NCI-H345 treated with DMSO at 0.1 percent for 48 hours (cell line): ENCODE data around the gene ID2.

ENCODE experiments used
- DNase-seq: peaks from one replicate; lab custom pipeline; 2025; ENCODE audit not compliant: unreplicated experiment; lab: John Stamatoyannopoulos, UW

The ID2 gene

DNA sequence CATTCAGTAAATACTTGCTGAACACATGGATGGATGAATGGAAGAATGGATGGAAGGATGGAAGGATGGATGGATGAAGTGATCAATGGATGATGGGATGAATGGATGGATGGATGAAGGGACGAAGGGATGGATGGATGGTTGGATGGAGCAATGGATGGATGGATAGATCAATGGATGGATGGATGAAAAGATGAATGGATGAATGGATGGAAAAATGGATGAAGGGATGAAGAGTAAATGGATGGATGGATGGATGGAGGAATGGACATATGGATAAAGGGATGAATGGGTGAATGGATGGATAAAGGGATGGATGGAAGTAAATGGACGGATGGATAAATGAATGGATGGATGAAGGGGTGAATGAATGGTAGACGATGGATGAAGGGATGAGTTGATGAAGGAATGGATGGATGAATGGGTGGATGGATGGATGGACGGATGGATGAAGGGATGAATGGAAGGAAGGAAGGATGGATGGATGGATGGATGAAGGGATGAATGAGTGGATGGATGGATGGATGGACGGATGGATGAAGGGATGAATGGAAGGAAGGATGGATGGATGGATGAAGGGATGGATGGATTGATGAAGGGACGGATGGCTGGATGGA is 13.9 kb upstream of the ID2 start:
- DNase-seq = no peak

DNA sequence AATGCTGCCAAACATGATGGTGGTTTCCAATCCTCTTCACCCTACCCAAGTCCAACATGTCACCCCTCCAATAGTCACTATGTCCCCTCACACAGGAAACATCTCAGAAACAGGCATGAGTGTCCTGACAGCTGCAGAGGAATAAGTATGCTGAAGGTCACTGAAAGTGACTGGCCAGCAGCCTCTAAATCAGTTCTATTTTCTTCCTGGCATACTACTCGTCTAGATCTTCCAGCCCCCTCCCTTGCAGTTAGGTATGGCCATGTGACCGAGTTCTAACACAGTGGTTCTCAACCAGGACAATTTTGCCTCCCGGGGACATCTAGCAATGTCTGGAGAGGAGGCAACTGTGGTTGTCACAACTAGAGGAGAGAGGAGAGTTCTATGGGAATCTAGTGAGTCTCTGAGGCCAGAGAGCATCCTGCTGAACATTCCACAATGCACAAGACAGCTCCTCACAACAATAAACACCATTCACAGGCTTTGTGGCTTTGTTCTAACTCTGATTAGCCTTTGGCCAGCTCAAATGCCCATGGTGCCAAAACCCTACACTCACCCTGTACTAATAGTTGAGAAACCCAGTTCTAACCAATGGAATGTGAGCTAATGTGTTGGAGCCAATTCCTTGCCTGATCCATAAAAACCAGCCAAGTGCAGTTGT is 12.6 kb upstream of the ID2 start:
- no peak for DNase-seq

DNA sequence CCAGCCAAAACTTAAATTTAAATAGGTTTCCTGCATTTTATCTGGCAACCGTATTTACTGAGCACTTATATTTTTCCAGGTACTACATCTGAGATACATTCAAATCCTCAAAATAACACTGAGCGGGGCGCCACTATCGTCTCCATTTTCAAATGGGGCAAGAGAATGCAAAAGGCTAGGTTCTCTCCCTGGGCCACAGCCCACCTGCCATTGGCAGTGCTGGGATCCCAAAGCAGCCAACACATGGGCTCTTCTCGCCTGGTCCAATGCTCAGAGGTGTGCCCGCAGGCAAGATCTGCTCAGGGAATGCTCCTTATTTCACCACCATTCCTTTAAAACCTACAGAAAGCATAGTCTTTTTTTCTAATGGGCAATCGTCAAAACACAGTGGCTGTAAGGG is 11.3 kb upstream of the ID2 start:
- DNase-seq = no peak

DNA sequence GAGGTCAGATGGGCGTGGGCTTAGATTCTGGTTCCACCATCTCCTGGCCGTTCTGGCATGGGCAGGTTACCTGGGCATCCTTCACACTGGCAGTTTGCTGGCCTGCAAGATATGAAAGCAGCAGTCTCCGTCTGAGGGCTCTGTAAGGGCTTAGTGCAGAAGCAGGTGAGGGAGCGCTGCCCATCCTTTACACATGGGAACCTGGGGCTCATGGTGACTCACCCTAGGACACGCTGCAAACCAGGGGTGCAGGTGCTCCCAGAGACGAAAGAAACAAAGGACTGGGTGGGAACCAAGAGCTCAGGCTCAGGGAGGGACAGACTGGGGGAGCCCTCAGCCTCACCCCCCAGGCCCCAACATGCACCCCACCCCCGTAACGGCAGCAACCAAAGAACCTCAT is 10.7 kb upstream of the ID2 start:
- no peak for DNase-seq

DNA sequence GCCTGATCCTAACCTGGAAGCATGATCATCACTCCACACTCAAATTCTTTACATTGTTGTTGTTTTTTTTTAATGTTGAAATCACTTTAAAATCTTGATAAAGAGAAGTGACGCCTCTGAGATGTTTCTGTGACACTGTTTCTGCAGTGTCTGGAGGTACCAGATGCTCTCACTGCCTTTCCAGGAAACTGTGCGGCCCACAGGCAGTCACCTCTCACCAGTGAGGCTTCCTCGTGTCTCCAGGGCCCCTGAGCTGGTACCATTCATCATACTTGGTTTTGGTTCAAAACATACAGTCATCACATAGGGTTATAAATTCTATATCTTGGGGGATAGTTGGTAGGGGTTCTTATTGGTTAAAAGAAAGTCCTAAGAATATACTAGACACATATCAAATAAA is 10.1 kb upstream of the ID2 start:
- DNase-seq = no peak

DNA sequence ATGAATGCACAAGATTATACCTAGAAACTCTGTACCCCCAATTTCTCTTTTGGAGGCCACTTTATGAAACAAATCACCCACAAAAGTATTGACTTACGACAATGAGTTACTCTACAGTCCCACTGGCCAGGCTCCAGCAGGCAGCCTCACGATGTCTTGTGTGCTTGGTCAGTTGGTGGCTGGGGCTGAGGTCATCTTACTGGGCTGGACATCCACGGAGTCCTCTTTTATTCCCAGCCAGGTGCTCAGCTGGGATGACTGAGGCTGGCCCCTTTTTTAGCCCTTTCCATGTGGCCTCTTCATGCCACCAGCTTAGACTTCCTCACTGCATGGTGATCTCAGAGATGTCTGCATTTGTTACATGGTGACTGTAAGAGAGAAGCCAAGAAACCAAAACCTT is 8.9 kb upstream of the ID2 start:
- DNase-seq = no peak

DNA sequence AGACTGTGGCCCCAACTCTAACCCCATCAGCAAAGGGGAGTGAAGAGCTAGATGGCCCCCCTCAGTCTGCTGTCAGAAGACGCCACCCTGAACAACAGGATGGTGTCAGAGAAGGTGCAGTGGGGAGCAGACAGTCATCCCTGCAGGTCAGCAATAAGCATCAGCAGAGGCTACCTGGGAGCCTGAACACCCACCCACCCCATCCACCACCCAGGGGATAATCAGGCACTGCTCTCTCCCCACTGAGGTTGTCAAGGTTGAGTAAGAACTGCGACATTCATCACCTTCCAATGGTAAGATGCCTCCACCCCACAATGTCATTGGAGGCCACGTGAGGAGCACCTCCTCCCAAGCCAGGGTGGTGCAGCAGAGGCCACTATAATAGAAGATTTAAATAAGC is 8.5 kb upstream of the ID2 start:
- DNase-seq = no peak

DNA sequence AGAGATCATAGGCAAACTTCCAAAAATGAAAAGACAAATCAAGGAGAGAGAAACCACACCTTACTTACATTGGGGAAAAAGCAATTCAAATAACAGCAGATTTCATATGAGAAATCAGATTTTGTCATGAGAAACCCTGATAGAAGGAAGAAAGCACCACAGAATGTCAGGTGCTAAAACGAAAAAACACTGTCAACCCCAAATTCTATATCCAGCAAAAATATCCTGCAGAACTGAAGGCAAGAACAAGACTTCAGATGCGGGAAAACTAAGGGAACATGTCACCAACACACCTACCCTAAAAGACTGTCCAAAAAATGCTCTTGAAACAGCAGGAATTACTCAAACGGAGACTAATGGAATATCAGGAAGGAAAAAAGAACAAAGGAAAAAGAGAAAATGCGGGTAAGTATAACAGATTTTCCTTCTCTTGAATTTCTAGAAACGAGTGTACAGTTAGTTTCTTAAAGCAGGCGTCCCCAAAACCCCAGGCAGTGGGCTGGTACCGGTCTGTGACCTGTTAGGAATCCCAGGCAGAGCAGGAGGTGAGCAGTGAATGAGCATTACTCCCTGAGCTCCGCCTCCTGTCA is 7.3 kb upstream of the ID2 start:
- DNase-seq = no peak

DNA sequence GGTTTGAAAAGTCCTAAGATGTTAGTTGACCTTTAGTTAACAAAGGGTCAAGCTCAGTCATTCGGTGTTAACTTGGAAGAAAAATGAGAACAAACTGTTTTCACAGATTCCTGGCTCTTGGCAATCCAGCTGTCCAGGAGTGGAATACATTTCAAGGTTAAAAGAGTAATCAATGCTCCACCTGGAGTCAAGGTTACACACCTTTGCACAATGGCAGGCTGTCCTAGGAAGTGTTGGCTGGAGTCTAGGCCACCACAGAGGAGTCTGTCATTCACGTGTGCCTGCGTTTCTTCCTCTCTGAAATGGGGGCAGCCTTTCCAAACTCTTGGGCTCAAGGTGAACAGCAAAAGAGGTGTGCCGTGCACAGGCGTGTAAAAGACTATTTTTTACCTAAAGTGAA is 6.3 kb upstream of the ID2 start:
- DNase-seq = no peak

DNA sequence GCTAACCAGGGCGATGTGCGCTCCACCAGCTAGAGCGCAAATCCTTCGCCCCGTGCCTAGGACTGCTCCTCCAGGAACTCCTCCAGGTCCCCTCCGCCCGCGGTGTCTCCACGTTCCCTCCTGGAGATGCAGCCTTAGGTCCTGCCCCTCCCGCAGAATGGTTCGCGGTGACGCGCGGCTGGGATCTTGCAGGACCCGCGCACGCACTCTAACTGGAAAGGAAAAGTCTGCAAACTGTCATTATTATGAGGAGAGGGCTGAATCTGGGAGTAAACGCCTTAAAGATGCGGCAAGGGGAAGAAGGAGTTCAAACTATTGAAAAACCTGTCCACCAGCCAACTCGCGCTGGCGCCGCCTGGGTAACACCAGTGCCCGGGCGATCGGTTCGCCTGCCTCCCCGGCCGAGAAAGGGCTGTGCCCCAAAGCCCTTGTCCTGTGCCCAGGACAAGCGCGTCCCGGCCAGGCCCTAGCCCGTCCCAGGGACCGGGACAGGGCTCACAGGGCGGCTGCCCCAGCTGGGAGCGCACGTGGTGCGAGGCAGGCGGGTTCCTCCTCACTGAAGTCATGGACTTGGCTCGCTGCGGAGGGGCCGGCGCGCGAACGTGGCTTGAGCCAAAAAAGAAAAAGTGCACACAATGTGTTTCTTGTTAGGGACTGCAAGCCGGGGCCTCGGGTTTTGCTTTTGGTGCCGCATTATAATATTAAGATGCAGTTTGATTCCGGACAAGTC is 5.5 kb upstream of the ID2 start:
- DNase-seq = no peak

DNA sequence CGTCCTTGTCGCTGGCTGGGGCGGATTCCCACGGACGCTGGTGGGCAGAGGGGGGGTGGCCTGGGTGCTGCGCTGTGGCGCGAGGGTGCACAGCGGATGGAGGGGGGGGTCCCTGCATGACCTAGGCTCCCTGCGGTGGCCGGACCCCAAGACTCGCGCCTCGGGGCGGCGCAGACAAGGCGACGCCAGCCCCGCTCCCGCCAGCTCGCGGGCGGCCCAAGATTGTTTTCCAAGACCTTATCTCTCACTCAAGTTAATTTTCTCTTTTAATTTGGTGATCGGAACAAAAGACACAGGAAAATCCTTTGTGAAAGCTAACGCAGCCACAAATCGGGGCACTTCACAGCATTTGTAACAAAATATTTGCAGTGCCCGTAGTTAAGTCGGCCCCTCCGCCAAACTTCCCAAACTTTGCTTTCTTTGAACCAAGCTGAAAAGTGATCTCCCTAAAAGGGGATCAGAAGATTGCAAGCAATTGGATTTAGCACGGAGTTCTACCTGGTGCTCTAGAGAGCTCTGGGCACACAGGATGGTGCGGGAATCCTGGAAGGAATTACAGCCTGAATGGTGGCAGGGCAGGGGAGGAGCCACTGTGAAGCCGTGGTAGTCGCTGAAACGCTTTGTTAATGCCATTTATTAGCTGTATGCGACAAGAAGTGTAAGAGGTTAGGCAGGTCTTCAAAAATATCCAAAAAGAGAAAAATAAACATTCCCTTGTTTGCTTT is 4.8 kb upstream of the ID2 start:
- no peak for DNase-seq

DNA sequence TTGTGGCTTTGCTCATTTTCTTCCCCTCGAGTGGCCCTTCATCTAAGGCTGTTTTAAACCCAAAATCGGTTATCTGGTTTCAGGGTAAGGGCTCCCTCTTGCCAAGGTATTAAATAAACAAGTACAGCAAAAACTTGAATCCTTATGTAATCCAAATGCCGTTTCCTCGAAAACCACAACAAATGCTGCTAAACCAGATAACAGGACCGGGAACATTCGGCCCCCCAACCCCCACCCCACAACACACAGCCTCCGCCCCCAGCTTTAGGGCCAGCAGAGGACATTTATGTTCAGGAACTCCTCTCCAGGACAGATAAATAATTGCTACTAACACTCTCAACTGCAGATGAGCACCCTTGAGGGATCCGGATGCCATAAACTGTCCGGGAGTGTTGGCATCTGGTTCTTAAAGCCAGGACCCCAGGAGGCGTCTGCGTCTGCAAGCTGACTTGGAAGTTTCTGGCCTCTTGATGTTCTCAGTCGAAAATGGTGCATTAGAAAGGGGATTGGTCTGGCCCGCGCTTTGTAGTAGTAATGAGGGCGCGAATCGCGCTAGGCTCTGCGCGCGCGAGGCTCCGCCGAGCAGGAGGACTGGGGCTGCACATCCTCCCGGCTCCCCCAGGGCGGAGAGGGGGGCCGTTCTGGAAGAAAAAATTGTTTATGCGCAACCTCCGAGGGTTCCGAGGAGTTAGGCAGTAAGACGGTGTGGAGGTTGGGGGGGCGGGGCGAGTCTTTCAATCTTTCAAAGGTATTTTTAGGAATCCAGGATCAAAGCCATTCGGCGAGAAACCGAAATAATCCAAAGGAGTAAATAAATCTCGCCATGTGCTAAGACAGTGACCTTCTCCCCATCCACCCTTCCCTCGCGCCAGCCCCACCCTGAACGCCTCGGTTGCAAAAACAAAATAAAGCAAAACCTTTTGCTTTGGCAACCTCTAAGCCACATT is 3.9 kb upstream of the ID2 start:
- DNase-seq = peak; percentile 79

DNA sequence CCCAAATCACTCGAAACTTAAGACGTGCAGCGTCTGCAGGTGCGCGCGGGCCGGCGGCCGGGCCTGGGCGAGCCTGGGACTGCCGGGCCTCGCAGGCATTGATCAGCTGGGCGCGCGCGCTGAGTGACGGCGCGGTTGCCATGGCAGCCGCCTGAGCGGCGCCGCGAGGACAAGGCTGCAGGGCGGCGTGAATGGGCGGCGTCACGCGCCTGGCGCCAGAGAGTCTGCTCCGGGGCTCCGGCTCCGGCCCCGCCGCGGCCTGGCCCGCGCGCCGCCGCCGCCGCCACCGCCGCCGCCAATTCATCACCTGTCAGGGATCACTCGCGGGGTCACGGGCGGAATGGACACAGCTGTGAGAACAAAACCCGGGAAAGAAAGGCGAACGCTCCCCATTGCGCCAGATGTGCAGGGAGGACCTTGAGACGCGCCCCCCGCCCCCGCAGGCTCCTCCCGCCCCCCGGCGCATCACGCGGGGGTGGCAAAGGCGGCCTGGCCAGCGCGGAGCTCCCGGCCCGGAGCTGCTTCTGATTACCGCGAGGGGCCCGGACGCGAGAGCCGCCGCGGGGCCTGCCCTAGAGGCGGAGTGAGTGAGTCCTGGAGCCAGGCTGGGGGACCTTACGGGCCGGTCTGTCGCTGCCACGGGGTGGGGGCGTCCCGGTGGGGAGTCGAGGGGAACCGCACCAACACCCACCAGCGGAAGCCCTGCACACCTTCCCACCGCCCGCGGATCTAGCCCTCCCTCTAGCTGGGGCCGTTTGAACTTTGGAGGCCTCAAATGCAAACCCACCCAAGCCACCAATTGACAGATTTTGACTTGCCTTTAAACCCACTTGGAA is 2.9 kb upstream of the ID2 start:
- DNase-seq = peak; percentile 94

DNA sequence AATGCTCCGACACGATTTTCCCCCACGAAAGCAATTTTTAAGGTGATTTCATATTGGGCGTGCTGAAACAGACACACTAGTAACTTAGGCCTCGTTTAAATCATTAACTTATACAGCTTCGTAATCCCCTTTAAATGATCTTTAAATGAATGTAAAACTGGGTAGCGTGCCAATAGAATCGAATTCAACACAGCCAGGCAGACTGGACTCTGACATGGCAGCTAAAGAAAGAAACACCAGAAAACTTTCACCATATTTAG is 2.4 kb upstream of the ID2 start:
- no peak for DNase-seq

DNA sequence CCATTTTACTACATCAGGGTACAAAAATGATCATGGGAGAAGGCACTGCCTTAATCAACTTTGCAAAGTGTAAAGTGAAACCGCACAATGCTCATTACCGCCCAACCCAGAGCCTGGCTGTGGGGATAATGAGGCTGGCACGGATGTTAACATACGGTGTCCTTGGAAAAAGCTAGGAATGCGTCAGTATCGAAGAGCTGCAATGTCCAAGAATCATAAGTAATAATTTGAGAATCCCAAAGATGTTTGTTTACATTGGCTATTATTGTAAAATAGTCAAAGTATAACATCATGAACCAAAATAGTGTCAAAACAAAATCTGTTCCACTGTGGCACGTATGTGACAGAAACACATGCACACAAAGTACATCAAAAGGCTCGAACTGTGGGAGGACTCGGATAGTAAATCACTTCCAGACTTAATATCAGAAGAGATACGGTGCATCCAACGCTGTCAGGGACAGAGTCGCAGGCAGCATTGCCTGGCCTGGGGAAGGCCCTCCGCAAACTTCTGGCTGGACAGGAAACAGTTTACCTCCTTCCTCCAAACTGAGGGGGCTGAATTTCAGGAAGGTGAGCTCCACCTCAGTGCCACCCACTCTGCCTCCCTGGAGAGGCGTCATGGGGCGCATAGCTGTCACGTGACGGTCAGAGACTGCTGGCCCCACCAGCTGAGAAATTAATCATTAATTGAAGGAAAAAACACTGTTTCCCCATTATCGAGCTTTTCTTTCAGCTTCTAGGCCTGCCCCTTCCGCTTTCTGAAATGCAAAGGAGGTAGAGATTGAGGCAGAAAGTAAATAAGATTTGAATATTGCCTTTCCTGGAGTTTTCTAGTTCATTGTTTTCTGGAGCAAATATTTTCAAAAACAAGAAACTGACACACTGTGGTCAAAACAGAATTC is 1.8 kb upstream of the ID2 start:
- DNase-seq = peak; percentile 79

DNA sequence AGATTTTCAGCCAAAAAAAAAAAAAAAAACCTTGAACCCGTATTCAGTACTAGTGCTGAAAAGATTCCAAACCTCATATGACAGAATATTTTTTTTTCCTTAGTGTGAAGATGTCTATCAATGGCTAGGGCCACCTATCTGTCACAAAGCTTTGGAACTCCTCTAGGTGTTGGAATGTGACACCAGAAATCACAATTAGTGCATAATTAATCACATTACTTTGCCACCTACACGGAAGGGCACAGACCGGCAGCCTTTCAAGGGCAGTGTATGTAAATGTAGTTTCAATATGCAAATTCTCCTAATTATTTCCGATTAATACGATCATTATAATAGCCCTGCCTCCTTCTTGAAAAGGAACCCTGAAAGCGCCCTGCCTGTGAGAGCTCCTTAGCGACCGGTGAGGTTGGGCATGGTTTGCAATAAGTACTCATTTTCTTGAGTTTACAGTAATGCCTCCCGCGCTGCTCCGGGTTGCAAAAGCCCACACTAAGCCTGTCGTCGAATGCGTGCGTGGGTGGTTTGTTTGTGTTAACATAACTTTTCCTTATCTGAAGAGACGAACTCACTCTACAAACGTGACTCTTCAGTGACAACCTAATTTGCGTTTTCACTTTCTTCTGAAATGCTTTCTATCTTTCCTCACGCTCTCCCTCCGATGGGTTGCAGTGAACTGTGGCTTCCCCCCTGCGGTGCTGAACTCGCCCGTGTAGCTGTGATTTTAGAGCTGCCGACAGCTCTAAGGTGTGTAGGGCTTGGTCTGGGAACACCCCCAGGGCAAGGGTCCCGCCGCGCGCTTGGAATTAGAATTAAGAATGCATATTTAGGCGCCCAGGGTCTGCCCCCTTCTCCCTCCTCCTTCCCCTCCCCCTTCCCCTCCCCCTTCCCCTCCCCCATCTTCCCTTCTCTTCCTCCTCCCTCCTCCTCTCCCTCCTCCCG is 765 bp upstream of the ID2 start:
- peak; percentile 84 for DNase-seq
